Measurements from ENCODE around the gene MACROD1.

- TF ChIP-seq CTCF (IDR thresholded peaks at IDR 0.05; ENCODE audit: insufficient read depth, low read length, poor library complexity, severe bottlenecking): no peak
- no peak for TF ChIP-seq EZH2phosphoT487 (conservative IDR thresholded peaks at IDR 0.05; ENCODE audit: low read length)
Observed at GRCh38 chr11:64192434-64192833, 26.5 kb upstream of the MACROD1 start.
